Activated naive CD8-positive, alpha-beta T cell treated with anti-CD3 and anti-CD28 coated beads for 36 hours (primary cell): ENCODE results near the gene EIF3K. TPM values are rescaled to one million over a fixed set of nuclear protein-coding genes. Genes with fewer than 3 reads are reported as not detected.
A peak's percentile ranks its signal among the peaks of the same experiment; 100 is the strongest.
"Not testable (repeated sequence)": the region's sequence is repeated elsewhere in the genome, so short reads cannot be mapped to it uniquely, and the experiment has no call there.

ENCODE experiments used
- DNase-seq: peaks from one replicate; pipeline ENCODE4 v3.0.0; 2021
- H3K27ac Mint-ChIP-seq: one replicate; pipeline ENCODE4 v1.8.0; 2022; ENCODE audit warnings: mild to moderate bottlenecking, moderate library complexity, mixed read lengths
- H3K27me3 Mint-ChIP-seq: one replicate; pipeline ENCODE4 v1.8.0; 2022; ENCODE audit warnings: mild to moderate bottlenecking, mixed read lengths
- H3K36me3 Mint-ChIP-seq: one replicate; pipeline ENCODE4 v1.8.0; 2021; ENCODE audit warnings: mild to moderate bottlenecking, mixed read lengths
- H3K4me1 Mint-ChIP-seq: one replicate; pipeline ENCODE4 v1.8.0; 2021; ENCODE audit warnings: mixed read lengths
- H3K4me3 Mint-ChIP-seq: one replicate; pipeline ENCODE4 v1.8.0; 2022; ENCODE audit warnings: mild to moderate bottlenecking, moderate library complexity, mixed read lengths
- H3K9me3 Mint-ChIP-seq: one replicate; pipeline ENCODE4 v1.8.0; 2022; ENCODE audit warnings: mixed read lengths
- total RNA-seq, 2 experiments: library from RNA; stranded (reverse); gene quantifications; one replicate each; pipeline ENCODE4 v1.2.3, GENCODE V29; 2021

The EIF3K gene, protein sequence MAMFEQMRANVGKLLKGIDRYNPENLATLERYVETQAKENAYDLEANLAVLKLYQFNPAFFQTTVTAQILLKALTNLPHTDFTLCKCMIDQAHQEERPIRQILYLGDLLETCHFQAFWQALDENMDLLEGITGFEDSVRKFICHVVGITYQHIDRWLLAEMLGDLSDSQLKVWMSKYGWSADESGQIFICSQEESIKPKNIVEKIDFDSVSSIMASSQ
- total RNA-seq: 100 to 1,000 TPM; 312 to 321 TPM

DNA sequence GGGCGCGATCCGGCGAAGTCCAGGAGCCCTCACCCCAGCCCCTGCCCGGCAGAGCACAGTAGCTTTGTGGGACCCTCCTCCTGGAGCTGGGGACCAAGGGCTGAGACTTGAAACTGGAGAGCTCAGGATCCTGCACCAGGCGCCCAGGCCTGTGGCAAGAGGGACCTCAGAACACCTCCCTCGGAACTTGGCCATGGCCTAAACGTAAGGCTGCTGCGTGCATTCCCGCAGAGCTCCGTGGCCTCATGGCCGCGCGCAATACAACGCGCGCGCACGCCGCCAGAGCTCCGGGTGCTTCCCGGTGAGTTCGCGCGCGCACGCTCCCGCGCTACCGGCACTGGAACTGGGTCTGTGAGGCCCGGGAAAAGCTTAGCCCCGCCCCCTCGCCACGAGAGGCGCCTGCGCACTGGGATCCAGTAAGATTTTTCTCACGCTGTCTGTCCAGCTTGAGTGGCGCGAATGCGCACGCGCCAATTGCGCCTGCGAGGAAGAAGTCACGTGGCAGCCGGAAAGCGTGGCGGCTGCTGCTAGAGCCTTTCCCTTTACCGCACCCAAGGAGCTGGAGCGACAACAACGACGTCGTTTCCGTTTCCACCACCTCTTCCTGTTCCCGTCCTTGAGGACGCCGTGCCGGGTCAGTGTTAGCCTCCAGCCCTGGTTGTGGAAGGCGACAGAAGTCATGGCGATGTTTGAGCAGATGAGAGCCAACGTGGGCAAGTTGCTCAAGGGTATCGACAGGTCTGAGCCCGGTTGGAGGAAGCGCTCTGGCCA lies at the start of gene EIF3K:
Gene EIF3K, plus strand, starts transcription at position 599 of the 771 bp plus-strand sequence. Its CDS starts 81 bp downstream, at position 680.
- Mint-ChIP-seq H3K9me3 (no peaks in the 10 kb centered on the region), H3K4me3 (peak within 1 kb of the TSS; percentile 100), H3K27ac (peak within 1 kb of the TSS; percentile 98), H3K36me3 (peaks cover 35% of the 10 kb centered on the region), H3K27me3 (no peaks in the 10 kb centered on the region), H3K4me1 (peaks cover 29% of the 10 kb centered on the region)
- peak; percentile 99 for DNase-seq

DNA sequence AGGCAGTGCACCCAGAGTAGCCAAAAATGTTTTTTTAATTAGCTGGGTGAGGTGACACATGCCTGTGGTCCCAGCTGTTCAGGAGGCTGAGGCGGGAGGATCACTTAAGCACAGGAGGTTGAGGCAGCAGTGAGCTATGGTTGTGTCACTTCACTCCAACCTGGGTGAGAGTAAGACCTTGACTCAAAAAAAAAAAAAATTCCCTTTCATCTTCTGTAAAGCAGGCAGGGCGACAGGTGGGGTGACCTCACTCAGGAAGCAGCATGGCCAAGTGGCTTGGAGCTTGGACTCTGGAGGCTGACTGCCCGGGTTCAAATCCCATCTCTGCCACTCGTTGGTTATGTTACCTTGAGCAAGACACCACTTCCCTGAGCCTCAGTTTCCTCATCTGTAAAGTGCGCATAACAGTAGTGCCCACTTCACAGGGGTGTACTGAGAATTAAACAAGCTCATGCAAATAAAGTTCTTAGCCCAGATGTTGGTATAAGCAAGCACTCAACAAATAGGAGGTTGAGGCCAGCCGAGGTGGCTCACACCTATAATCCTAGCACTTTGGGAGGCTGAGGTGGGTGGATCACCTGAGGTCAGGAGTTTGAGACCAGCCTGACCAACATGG lies 49.5 kb upstream of the EIF3K start:
- Mint-ChIP-seq H3K4me3 (no peak overlapping the region), H3K36me3 (no peaks in the 10 kb centered on the region), H3K27ac (no peak overlapping the region), H3K4me1 (peaks cover 6% of the 10 kb centered on the region), H3K9me3 (no peaks in the 10 kb centered on the region), H3K27me3 (peaks cover 21% of the 10 kb centered on the region)
- DNase-seq: no peak

DNA sequence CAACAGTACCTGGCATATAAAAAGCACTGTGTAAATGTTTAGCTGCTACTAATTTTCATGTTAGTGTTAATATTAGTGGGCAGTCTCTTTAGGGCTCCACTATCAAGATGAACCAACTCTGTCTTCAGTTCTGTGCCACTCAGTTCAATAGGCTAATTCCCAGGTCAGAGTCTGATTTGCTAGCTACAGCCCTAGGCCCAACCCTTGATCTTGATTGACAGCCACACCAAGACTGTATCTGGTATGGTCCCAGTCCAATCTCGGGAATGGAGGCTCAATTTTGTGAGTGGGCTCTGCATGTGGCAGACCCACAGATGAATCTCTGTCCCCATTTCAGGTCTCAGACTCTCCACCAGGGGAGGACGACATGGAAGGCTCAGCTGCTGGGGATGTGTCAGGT lies 47.3 kb upstream of the EIF3K start:
- Mint-ChIP-seq H3K27ac (no peak overlapping the region), H3K36me3 (no peaks in the 10 kb centered on the region), H3K4me1 (no peaks in the 10 kb centered on the region), H3K9me3 (no peaks in the 10 kb centered on the region), H3K27me3 (peaks cover 7% of the 10 kb centered on the region), H3K4me3 (no peak overlapping the region)
- DNase-seq: no peak

GRCh38 chr19:38577826-38578225 lies 41.2 kb upstream of the EIF3K start:
- no peak for DNase-seq
- Mint-ChIP-seq H3K27ac (no peak overlapping the region), H3K36me3 (no peaks in the 10 kb centered on the region), H3K4me3 (no peak overlapping the region), H3K27me3 (no peaks in the 10 kb centered on the region), H3K4me1 (peaks cover 2% of the 10 kb centered on the region), H3K9me3 (no peaks in the 10 kb centered on the region)

GRCh38 chr19:38579304-38579703 lies 39.7 kb upstream of the EIF3K start:
- not testable (repeated sequence) for H3K27ac Mint-ChIP-seq, H3K9me3 Mint-ChIP-seq, H3K36me3 Mint-ChIP-seq, H3K4me1 Mint-ChIP-seq, H3K4me3 Mint-ChIP-seq, H3K27me3 Mint-ChIP-seq, DNase-seq

GRCh38 chr19:38580080-38580479 lies 38.9 kb upstream of the EIF3K start:
- no peak for DNase-seq
- Mint-ChIP-seq H3K27me3 (no peaks in the 10 kb centered on the region), H3K36me3 (no peaks in the 10 kb centered on the region), H3K4me1 (peaks cover 6% of the 10 kb centered on the region), H3K9me3 (no peaks in the 10 kb centered on the region), H3K27ac (no peak overlapping the region), H3K4me3 (no peak overlapping the region)

DNA sequence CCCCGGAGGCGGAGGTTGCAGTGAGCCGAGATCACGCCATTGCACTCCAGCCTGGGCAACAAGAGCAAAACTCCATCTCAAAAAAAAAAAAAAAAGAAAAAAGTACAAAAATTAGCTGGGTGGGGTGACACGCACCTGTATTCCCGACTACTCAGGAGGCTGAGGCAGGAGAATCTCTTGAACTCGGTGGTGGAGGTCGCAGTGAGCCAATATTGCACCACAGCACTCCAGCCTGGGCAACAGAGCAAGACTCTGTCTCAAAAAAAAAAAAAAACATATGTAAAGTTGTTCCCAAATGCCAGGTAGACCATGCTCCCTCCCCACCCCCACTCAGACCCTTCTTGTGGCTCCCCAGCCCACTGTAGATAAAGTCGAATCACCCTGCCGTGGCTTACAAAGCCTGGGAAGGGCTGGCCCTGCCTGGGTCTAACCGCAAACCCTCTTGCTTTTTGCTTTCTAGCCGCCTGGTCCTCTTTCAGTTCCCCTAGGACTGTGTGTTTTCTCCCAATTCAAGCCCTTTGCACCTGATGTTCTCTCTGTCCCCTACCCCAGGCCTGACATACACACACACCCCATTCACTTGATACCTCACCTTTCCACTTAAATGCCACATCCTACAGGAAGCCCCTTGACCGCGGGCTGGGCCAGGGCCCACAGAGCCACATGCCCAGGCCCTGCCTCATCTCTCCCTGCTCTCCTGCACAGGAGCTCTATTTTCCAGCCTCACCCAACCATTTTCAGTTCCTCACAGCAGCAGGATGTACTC lies 35.6 kb upstream of the EIF3K start:
- Mint-ChIP-seq H3K27me3 (no peaks in the 10 kb centered on the region), H3K27ac (no peak overlapping the region), H3K4me1 (peaks cover 6% of the 10 kb centered on the region), H3K9me3 (no peaks in the 10 kb centered on the region), H3K36me3 (no peaks in the 10 kb centered on the region), H3K4me3 (no peak overlapping the region)
- no peak for DNase-seq

GRCh38 chr19:38583985-38584305 lies 35.0 kb upstream of the EIF3K start:
- no peak overlapping the region for H3K27ac Mint-ChIP-seq
- H3K27me3 Mint-ChIP-seq: no peaks in the 10 kb centered on the region
- H3K36me3 Mint-ChIP-seq: no peaks in the 10 kb centered on the region
- peaks cover 6% of the 10 kb centered on the region for H3K4me1 Mint-ChIP-seq
- no peak for DNase-seq
- H3K9me3 Mint-ChIP-seq: no peaks in the 10 kb centered on the region
- H3K4me3 Mint-ChIP-seq: no peak overlapping the region

DNA sequence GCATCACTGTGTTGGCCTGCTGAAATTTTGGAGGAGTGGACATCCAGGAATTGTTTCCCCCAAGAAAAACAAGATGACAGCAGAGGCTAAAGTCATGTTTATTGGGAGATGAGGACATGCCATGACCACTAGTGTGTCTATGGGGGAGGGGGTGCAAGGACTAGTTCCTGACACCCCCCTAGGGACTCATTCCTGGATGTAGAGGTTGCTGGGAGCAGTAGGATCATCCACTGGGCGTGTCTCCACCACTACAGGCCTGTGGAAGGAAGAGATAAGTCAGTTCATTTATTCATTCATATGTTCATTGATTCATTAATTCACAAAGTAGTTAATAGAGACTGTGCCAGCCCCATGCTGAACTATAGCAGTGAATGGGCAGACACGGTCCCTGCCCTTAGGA lies 31.4 kb upstream of the EIF3K start:
- Mint-ChIP-seq H3K4me1 (peaks cover 4% of the 10 kb centered on the region), H3K36me3 (peaks cover 3% of the 10 kb centered on the region), H3K4me3 (no peak overlapping the region), H3K9me3 (no peaks in the 10 kb centered on the region), H3K27me3 (no peaks in the 10 kb centered on the region), H3K27ac (no peak overlapping the region)
- DNase-seq: no peak

GRCh38 chr19:38588041-38588440 lies 30.9 kb upstream of the EIF3K start:
- peaks cover 4% of the 10 kb centered on the region for H3K4me1 Mint-ChIP-seq
- H3K9me3 Mint-ChIP-seq: no peaks in the 10 kb centered on the region
- no peak overlapping the region for H3K27ac Mint-ChIP-seq
- H3K27me3 Mint-ChIP-seq: no peaks in the 10 kb centered on the region
- no peak overlapping the region for H3K4me3 Mint-ChIP-seq
- peaks cover 3% of the 10 kb centered on the region for H3K36me3 Mint-ChIP-seq
- no peak for DNase-seq

- Mint-ChIP-seq H3K9me3 (no peaks in the 10 kb centered on the region), H3K4me3 (no peak overlapping the region), H3K36me3 (peaks cover 23% of the 10 kb centered on the region), H3K4me1 (no peaks in the 10 kb centered on the region), H3K27me3 (no peaks in the 10 kb centered on the region), H3K27ac (no peak overlapping the region)
- no peak for DNase-seq
Observed at GRCh38 chr19:38592940-38593339, 26.0 kb upstream of the EIF3K start.

GRCh38 chr19:38596057-38596981 lies 22.7 kb upstream of the EIF3K start:
- peak; percentile 20 for DNase-seq

GRCh38 chr19:38597075-38597474 lies 21.9 kb upstream of the EIF3K start:
- DNase-seq: no peak
- no peaks in the 10 kb centered on the region for H3K4me1 Mint-ChIP-seq
- no peak overlapping the region for H3K27ac Mint-ChIP-seq
- no peaks in the 10 kb centered on the region for H3K9me3 Mint-ChIP-seq
- H3K4me3 Mint-ChIP-seq: no peak overlapping the region
- peaks cover 28% of the 10 kb centered on the region for H3K36me3 Mint-ChIP-seq
- no peaks in the 10 kb centered on the region for H3K27me3 Mint-ChIP-seq

More at GRCh38 chr19:38596057-38596981, 22.7 kb upstream of the EIF3K start:
- no peak overlapping the region for H3K27ac Mint-ChIP-seq
- no peaks in the 10 kb centered on the region for H3K9me3 Mint-ChIP-seq
- H3K27me3 Mint-ChIP-seq: no peaks in the 10 kb centered on the region
- no peak overlapping the region for H3K4me3 Mint-ChIP-seq
- peaks cover 25% of the 10 kb centered on the region for H3K36me3 Mint-ChIP-seq
- no peaks in the 10 kb centered on the region for H3K4me1 Mint-ChIP-seq

- DNase-seq: no peak
- no peak overlapping the region for H3K4me3 Mint-ChIP-seq
- H3K27ac Mint-ChIP-seq: peak overlapping the region; percentile 15
- H3K9me3 Mint-ChIP-seq: no peaks in the 10 kb centered on the region
- no peaks in the 10 kb centered on the region for H3K4me1 Mint-ChIP-seq
- no peaks in the 10 kb centered on the region for H3K27me3 Mint-ChIP-seq
- peaks cover 25% of the 10 kb centered on the region for H3K36me3 Mint-ChIP-seq
Observed at GRCh38 chr19:38599722-38600121, 19.3 kb upstream of the EIF3K start.
